Islet of Langerhans (tissue), 1 donor: ENCODE measurements around the gene RBMS1.

Experiments used
- FAIRE-seq: peaks from one replicate; lab custom pipeline; 2011; peaks lifted over from hg19 to GRCh38; lab: Jason Lieb, UNC

RBMS1 gene

GRCh38 chr2:160408173-160408958, 85.2 kb downstream of the RBMS1 start:
- FAIRE-seq, result no peak

GRCh38 chr2:160407393-160408172, 86.0 kb downstream of the RBMS1 start:
- no peak for FAIRE-seq

DNA sequence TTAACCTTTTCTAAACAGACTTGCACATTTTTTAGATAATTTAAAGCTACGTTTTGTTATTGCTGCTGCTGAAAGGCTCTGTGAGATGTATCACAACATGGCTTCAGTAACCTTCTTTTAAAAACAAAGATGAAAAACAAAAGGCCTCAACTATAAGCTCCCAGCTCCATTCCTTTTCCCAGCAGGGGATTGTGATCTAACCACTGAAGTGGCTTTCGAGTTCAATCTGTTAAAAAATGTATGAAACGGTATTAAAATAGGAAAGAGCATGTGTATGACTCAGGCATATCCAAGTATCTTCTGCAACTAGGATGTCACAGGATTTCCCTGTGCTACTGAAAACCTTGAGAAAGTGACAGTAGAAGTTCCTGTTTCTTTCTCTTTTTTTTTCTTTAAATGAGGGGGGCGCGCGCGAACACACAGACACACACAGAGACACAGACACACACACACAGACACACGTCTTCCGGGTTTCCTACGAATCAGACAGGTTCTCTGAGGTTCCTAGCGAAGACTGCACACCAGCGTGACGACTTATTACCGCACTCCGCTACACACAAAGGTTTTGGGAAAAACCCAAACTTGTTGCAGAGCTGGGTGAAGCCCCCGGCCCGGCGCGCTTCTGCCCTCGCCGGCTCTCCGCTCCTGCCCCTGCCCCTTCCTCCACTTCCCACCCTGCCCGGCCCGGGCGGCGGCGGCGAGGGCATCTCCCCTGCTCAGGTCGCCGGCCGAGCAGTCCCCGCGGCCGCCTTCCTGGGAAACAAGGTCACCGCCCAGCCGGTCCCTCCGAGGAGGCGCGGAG, 86.8 kb downstream of the RBMS1 start:
- no peak for FAIRE-seq

DNA sequence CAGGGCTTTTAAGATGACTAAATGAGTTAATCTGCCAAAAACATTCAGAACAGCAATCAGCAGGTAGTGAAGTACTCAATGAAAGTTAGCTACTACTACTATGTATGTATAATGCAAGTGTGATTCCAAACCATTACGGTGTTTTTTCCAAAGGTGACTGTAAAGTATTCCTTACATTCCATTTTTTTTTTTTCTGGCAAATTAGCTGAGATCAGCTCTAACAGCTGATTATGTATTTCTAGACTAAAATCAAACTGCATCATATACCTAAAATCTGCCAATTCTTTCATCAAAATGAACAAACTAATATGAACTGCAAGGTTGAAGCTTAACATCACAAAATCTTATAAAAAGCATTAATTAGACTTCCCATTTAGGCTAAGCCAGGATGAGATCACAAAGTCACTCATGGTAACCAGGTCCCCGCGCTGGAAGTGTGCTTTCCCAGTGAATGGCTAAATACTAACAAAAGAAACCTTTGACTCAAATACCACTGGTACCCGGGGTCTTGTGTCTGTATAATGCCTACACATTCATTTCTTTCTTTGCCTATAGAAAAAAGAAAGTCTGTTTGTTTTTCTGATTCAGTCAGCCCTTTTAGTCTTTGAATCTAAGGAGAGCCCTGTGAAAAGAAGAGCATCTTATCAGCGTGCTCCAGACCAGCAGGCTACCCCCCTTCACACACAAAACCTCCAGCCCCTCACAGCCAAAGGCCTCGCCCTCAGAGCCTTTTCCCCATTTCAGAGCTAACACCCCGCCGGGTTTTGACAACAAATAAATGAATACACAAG, 88.3 kb downstream of the RBMS1 start:
- FAIRE-seq, result no peak

GRCh38 chr2:160402997-160403979, 90.3 kb downstream of the RBMS1 start:
- FAIRE-seq, result no peak

DNA sequence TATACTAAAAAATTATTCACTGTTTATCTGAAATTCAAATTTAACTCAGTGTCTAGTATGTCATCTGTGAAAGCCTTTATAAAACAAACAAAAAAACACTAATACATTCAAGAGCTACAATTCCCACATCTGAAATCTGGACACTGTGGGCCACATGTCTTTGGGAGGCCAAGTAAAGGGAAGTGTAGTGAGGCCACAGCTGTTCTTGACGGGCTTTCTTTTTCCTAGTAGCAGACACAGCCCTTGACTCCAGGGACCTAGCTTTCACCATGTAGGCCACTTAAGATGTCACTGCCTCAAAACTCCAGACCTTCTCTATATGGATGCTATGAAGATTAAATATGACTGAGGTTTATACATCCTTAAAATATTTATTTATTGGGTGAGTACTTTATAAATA, 91.1 kb downstream of the RBMS1 start:
- no peak for FAIRE-seq

DNA sequence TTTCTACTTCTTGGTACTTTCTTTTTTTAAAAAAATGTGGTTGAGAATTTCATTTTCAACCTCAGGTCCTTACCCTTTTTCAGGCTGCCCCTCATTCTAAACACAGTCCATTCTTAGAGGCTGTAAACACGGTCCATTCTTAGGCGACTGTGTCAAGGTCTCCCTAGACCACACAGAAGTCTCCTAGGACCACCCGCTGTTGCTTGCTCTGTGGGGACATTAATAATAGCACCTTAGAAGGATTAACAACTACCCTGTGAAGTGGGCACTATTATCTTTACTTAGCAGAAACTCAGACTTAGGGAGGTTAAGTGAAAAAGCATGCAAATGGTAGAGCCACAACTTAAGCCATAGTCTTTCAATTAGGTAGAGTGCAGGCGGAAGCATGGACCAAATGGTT, 91.7 kb downstream of the RBMS1 start:
- FAIRE-seq, result no peak

GRCh38 chr2:160399880-160400279, 93.7 kb downstream of the RBMS1 start:
- no peak for FAIRE-seq

DNA sequence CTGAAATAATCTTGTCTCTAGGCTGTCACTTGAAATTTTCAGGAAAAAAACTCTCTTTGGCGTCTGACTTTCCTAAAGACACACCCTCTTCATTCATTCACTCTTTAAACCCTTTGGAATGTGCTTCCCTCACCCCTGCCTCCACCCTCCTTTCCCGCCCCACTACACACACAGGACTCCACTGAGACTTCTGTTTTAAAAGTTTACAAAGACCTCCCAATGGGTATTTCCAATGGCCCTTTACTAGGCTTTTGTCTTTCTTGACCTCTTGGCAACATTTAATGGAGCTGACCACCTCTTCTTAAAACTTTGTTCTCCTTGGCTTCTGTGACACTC, 96.1 kb downstream of the RBMS1 start:
- FAIRE-seq, result no peak

GRCh38 chr2:160394153-160394552, 99.5 kb downstream of the RBMS1 start:
- FAIRE-seq, result no peak

DNA sequence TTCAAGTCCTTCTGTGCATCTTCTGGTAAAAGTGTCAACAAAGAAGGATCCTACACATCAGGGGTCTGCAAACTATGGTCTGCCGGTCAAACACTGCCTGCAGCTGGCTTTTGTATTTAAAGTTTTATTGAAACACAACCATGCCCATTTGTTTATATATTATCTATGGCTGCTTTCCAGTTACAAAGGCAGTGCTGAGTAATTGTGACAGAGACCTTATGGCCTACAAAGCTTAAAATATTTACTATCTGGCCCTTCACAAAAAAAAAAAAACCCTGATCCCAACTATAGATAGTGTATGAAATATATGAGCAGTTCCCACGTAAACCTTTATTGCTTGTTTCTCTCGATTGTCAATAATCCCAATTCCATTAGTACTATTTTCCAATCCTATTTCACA, 101.4 kb downstream of the RBMS1 start:
- no peak for FAIRE-seq

DNA sequence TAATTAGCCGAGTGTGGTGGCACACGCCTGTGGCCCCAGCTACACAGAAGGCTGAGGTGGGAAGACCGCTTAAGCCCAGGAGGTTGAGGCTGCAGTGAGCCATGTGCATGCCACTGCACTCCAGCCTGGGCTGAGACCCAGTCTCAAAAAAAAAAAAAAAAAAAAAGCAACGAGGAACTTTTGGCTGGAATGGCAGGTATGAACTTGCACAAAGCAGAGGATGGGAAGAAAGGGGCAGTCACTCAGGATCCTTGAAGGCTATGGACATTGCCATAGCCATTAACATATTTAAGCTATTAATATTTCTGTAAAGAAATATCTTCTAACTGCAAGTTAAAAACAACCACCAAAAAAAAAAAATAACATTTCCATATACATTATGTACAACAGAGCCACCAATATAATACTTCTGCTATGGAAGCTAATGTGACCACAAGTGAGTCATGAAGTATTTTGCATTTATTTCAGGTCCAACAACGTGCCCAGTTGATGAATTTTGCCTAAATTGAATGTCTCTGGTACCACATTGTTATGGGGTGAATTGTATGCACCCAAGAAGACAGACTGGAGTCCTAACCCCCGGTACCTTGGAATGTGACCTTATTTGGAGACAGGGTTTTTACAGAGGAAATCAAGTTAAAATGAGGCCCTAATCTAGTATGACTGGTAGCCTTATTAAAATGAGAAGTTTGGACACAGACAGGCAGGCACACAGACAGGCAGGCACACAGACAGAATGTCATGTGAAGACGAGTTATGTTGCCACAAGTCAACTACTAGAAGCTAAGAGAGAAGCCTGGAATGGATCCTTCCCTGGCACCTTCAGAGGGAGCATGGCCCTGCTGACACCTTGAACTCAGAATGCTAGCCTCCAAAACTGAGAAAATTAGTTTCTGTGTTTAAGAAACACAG, 102.8 kb downstream of the RBMS1 start:
- no peak for FAIRE-seq

DNA sequence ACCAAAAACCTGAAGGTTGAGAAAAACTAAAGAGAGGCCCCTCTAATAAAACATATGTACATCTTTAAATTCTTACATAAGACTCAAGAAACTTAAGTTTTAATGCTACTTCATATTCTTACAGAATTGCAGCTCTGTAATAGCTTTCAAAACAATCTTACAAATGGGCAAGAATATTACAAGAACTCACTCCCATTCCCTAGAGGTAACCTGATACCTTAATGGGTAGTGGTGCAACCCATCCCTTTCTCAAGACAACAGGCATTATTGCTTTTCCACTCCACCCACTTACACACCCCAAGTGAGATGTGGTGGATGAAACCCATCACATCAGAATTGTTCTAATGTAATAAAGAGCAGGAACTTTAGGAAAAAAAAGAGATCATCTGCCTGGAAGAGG, 103.7 kb downstream of the RBMS1 start:
- FAIRE-seq, result no peak

DNA sequence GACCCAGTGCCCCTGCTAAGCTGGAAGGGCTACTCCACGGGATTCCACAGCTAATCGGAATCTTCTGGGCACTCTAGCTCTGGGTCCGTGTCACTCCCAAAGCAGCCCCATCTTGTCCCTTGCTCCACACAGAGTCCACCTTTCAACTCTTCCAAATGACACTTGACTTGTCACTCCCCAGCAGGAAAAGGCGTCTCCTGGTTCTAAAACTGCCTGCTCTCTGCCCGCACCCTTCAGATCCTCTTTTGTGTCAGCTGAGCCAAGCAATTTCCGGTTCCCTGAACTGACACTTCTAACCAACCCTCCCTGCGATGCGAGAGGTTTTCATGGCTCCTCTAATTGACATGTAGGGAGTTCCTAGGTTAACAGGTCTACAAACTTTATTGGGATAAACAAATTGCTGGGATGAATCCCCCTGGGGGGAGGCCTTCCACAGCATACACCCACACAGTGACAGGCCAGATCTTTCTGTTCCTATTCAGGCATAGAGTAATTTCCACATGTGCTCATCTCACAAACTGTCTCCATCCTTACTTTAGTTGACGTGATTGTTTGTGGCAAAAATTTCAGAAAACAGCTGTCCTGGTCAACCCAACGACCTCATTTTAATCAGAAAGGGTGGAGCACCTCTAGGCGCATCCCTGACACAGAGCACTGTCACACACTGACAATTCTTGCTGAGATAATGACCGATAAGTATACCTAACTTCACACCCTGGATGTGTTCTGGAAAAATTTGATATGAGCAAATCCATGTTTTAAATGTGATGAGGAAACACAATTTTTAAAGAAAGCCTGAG, 104.9 kb downstream of the RBMS1 start:
- no peak for FAIRE-seq

GRCh38 chr2:160387558-160388262, 105.9 kb downstream of the RBMS1 start:
- FAIRE-seq, result no peak

DNA sequence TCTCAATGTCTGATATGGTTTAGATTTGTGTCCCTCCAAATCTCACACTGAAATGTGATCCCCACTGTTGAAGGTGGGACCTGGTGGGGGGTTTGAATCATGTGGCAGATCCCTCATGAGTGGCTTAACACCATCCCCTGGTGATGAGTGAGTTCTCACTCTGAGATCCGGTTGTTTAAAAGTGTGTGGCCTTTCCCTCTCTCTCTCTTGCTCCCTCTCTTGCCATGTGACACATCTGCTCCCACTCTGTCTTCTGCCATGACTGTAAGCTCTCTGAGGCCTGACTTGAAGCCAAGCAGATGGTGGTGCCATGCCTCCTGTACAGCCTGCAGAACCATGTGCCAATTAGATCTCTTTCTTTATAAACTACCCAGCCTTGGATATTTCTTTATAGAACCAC, 108.8 kb downstream of the RBMS1 start:
- no peak for FAIRE-seq

DNA sequence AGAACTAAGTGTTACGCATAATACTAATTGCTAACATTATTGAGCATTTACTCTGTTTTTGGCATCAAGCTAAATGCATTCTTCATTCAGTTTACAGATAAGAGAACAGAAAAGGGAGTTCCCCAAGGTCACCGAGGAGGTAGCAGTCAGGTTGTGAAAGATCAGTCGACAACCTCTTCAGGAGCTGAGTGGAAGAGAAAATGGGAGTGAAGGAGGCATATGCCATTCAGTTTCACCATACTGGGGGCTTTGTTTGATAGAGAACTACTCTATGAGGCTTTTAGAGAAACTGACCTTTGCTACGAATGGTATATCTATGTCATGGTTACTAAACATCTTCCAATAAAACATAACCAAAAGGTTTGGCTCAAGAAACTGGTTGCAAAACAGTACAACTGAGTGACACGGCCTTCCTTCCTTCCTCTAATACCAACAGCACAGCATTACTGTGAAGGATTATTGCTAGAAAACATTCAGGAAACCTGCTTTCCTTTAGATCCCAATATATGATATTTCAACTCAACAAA, 112.1 kb downstream of the RBMS1 start:
- no peak for FAIRE-seq

DNA sequence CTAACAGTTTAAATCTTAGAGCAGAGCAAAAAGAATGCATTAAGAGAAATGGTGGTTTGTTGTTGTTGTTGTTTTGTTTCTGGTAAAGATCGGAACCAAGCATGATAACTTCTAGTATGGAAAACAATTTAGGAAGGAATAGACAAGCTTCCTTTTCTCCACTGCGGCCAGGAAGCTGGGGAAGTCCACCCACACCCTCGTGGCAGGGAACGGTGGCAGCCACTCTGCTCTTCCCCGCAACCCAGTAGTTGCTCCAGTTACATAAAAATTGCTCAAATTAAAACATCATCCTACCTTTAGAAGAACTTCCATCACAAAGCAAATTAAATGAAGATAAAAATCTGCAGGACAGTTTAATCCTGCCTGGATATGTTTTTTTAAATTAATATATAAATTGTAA, 113.0 kb downstream of the RBMS1 start:
- FAIRE-seq, result no peak
